Activated CD4-positive, CD25-positive, alpha-beta regulatory T cell treated with anti-CD3 and anti-CD28 coated beads, Interleukin-2, amount 50 U/mL, for 16 hours (primary cell): ENCODE results near the gene C2CD3.

Experiments used
- DNase-seq: peaks from one replicate; pipeline ENCODE4 v3.0.0-alpha.2; 2020; ENCODE audit warnings: low read depth, low spot score

The C2CD3 gene

GRCh38 chr11:73980001-73980961 is 190.5 kb downstream of the C2CD3 start:
- peak; percentile 69 for DNase-seq

- DNase-seq = no peak
These were observed 192.2 kb downstream of the C2CD3 start for GRCh38 chr11:73978576-73979086.

DNA sequence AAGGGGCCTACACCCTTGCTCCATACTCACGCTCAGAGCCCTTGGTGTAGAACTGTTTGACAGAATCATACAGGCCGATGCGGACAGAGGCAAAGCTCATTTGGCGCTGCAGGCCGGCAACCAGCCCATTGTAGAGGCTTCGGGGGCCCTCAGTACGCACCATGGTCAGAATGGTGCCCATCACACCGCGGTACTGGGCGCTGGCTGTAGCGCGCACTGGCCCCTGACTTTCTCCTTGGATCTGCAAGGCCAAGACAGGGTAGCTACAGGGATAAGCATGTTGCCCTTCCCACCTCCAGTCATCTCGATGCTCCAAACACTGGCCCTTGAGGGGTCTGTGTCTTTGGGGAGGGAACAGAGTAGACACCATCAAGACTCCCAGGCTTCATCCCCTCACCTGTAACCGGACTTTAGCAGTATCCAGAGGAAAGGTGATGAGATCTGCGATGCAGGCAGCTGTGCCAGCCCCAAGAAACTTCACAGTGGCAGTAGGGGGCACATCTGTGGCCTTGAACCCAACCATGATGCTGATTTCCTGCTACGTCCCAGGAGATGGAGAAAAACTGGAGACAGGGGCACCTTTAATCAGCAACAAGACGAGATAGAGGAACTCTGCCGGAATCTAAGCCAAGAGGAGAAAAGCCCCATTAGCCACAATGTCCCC is 192.8 kb downstream of the C2CD3 start:
- DNase-seq = no peak

GRCh38 chr11:73976451-73977151 is 194.2 kb downstream of the C2CD3 start:
- DNase-seq = no peak

GRCh38 chr11:73975479-73975757 is 195.4 kb downstream of the C2CD3 start:
- DNase-seq = no peak

GRCh38 chr11:73974604-73975478 is 196.0 kb downstream of the C2CD3 start:
- DNase-seq = no peak

GRCh38 chr11:73972620-73973449 is 198.0 kb downstream of the C2CD3 start:
- DNase-seq = no peak

DNA sequence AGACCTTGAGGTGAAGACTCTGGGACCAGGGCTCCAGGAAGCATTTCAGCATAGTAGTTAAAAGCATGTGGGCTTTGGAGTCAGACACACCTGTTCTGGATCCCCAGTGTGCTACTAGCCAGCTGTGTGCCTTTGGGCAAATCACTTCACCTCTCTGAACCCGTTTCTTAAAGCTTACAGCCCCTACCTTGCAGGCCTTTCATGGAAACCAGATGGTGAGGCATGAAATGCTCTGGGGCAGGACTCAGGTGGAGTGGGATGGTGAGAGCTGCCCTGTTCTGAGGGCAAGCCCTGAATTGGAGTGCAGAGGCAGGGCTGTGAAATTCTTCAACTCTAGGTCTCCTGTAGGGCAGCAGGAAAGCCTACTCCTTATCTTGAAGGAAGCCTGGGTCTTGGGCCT is 198.6 kb downstream of the C2CD3 start:
- DNase-seq = no peak

DNA sequence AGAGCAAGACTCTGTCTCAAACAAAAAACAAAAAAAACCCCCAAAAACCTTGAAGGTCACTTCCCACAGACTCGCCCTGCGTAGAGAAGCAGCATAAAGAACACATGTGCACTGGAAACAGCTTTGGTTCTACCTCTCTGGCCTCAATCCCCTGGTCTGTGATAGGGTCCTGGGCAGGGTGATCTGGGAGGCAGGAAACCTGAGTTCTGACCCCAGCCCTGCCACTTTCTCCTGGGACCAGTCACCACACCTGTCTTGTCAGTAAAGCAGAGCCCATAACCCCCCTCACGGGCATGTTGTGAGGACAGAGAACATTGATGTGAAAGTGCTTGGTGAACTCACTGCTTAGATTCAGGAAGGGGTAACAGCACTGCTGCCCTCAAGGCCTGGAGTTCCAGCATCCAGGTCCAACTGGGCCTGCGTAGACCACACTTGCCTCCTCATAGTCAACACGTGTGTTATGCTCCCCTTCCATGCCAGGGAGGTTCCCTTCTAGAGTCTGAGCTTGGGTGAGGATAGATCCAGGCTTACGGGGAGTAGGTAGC is 199.6 kb downstream of the C2CD3 start:
- DNase-seq = no peak

DNA sequence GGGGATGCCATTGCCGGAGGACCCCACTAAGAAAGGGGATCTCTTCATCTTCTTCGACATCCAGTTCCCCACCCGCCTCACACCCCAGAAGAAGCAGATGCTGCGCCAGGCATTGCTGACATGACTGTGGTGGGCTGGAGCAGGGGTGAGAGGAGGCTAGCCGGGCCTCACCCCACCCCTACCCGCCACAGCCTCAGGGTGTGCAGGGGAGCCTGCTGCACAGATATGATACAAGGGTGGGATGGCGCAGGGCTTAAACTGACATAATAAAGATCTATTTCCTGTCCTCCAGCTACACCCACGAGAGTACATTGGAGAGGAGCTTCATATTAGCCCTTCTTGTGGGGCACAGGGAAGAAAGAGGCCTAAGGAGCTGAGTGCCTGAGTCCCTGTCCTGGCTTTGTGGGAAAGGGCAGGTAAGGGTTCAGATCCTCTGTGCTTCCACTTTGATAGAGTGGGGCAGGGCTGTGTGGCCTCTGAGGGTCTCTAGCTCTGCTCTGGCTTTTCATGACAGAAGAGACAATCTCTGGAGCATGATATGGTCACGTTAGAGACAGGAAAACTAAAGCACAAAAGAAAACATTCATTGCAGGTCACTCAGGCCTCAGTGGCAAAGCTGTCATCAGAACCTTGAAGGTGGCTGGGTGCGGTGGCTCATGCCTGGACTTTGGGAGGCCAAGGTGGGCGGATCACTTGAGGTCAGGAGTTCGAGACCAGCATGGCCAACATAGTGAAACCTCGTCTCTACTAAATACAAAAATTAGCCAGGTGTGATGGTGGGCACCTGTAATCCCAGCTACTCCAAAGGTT is 200.6 kb downstream of the C2CD3 start:
- DNase-seq = no peak

DNA sequence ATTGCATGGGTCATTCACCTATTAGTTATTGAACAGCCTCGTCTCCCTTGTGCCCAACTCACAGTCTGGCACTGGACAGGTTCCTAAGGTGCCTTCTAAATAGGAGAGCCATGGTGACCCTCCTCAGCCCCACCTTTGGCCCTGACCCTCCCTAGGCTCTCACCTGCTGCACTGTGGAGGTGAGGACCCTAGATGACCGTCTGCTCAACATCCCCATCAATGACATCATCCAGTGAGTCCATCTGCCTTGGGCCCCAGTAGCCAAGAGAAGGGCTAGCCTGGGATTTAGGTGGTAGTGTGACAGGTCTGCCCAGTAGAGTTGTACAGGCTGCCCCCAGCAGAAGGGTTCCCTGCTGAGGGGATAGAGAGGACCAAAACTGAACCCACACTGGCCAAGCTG is 201.7 kb downstream of the C2CD3 start:
- DNase-seq = no peak

DNA sequence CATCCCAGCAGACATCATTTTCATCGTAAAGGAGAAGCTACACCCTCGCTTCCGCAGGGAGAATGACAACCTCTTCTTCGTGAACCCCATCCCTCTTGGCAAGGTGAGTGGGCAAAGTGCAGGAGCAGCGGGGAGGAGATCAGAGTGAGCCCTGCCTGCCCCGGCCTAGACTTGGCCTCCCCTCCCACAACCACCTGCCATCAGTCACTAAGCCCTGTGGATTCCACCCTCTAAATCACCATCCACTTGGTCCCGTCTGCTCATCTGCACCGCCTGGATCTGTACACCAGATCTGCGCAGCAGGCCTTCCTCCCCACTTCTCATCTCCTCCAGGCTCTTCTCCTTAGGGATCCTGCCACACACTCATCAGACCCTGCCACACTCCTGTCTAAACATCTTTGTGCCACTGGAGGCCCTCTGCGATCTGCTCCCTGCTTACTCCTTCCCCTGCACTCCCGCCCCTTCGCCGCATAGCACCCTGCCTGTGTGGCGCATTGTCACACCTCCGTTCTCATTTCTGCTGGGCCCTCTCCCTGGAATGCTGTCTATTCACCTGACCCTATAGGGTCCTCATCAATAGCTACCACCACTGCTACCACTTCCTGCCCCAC is 202.3 kb downstream of the C2CD3 start:
- DNase-seq = no peak

DNA sequence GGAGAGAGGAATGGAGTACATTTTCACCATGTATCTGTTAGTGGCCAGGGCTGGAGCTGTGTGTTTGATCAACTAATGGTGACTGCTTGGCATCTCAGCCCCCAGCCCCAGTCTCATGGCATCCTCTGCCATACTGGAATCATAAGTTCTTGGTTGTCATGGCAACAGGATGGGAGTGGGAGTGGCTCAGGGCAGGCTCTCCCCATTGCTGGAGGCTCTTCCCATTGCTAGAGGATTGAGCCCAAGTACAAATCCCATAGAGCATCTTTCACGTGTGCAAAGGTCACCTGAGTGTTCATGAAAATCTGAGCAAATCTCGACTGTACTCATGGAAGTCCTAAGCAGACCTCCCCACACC is 205.1 kb downstream of the C2CD3 start:
- no peak for DNase-seq

DNA sequence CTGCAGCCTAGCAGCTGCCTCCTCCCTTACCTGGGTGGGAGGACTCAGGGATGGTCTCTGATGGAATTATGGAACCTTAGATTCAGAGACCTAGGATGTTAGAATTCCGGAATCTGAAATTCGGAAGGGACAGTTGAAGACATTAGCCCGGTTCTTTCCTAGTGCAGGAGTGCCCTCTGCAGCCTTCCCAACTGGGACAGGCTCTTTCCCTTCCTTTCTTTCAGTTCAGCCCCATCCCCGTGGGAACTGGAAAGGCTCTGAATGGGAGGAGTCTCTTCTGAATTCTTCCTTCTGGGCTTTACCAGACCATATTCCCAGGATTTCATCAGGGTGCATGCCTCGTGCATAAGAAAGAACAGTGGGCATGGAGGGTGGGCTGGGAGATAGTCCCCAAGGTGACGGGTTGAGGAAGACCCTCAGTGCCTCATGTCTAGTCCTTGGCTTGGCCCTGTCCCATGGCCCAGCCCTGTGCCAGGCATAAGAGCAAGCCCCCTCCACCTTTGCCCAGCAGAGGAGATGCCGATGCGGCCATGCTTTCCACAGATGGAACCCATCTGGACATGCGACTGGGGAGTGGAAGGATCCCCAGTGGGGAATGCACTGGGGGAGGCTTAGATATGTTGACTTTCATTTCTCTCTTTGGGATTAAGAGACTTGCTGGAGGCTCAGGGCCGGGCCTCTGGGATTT is 205.6 kb downstream of the C2CD3 start:
- DNase-seq = no peak

DNA sequence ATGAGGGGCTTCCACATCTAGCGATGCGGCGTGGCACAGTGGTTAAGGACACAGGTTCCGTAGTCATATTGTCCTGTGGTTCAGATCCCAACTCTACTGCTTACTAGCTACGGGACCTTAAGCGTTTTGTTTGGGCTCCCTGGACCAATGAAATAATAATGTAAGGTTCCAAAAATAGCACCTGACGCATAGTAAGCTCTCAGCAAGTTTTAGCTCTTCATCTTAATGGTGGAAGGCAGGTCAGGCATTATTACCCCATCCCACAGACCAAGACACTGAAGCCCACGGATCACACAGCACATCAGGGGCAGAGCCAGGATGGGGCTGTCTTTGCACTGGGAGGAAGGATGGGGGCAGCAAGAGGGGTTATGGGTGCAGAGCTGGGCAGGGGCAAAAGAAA is 206.9 kb downstream of the C2CD3 start:
- DNase-seq = no peak
